Psoas muscle (tissue), 8 donors: Measurements from ENCODE around the gene DCLK2. TPM values are rescaled to one million over a fixed set of nuclear protein-coding genes. Genes with fewer than 3 reads are reported as not detected.

Experiments
- ATAC-seq, 4 donors: fragments of 200-7000 bp; cut with Tn5 transposase; one replicate each; pipeline ENCODE4 v1.9.1; 2020; ENCODE audit warnings: moderate library complexity in 3 of 4, mild to moderate bottlenecking in 2 of 4
- DNase-seq, 2 donors: peaks; one replicate each; pipeline ENCODE4 v3.0.0-alpha.2; 2020
- H3K27ac ChIP-seq: fragments of 200-600 bp; one replicate; pipeline ENCODE4 v1.8.0; 2022
- H3K27me3 ChIP-seq, 3 donors: fragments of 200-600 bp in 1 of 3; one replicate each; pipeline versions ENCODE4 v1.6.1 to v1.8.0; 2013 to 2022; ENCODE audit warnings: low read length in 2 of 3, mild to moderate bottlenecking in 2 of 3, moderate library complexity in 1 of 3; ENCODE audit not compliant: insufficient read depth in 3 of 3
- H3K36me3 ChIP-seq, 2 donors: fragments of 200-600 bp in 1 of 2; one replicate each; pipeline versions ENCODE4 v1.6.1 to v1.8.0; 2013 to 2022; ENCODE audit warnings: low read depth in 1 of 2, mild to moderate bottlenecking in 1 of 2, moderate library complexity in 1 of 2; ENCODE audit not compliant: insufficient read depth in 1 of 2
- H3K4me1 ChIP-seq: fragments of 200-600 bp; one replicate; pipeline ENCODE4 v1.8.0; 2022
- H3K4me3 ChIP-seq: fragments of 200-600 bp; one replicate; pipeline ENCODE4 v1.8.0; 2022; ENCODE audit warnings: mild to moderate bottlenecking
- H3K9me3 ChIP-seq: fragments of 200-600 bp; one replicate; pipeline ENCODE4 v1.8.0; 2022
- CTCF ChIP-seq: fragments of 200-600 bp; IDR thresholded peaks from one replicate; pipeline ENCODE4 v1.8.0; 2022; ENCODE audit warnings: antibody characterized with exemption
- WGBS, 3 donors: extraction: QIAGEN DNeasy Blood & Tissue Kit; methylation state at CpG; one replicate each; pipeline versions ENCODE4 v1.1.6 to v1.1.7; 2013; 5-methylcytosine and 5-hydroxymethylcytosine counted together
- intact Hi-C, 2 donors: fragments of 100-400 bp; cut with DNase I; formaldehyde crosslinking; loops; one replicate each; pipeline versions ENCODE4 v1.11.0 to v1.14.2; 2022
- polyA plus RNA-seq, 3 donors: library from polyadenylated mRNA; stranded (reverse); fragments of 200-250 nt; gene quantifications; one replicate each; pipeline ENCODE4 v1.2.3, GENCODE V29; 2013
- total RNA-seq, 4 donors: library from RNA; stranded (reverse); fragmentation: NEBNext Ultra II Directional in 2 of 4; extraction: Animal tissue kit (Norgen Biotek cat#: 25700) in 2 of 4; gene quantifications; one replicate each; pipeline versions ENCODE4 v1.2.1 to v1.2.4, GENCODE V29; 2021 to 2023
- donor health status: healthy with polysubstance abuse.
- donor health status: DM: no; HTN: no; CAD: no; lungs with moderate emphysema.
- donor health status: Bipolar disorder and iron deficiency.
- donor health status: healthy.
- donor health status: DM: yes; HTN: yes; CAD: no.
- donor health status: DM: no; HTN: no; CAD: no.
- donor health status: DM: no; HTN: no; CAD: no.
- donor health status: DM: yes; HTN: yes; CAD: no.

The DCLK2 gene
- total and polyA plus RNA-seq, 7 donors = 0.18 to 1.7 (median 0.78) TPM

GRCh38 chr4:150211799-150212445 lies 133.7 kb downstream of the DCLK2 start:
- no peak overlapping the region for H3K27ac ChIP-seq
- no peak for ATAC-seq
- H3K4me1 ChIP-seq = no peaks in the 10 kb centered on the region

GRCh38 chr4:150212485-150212884 lies 134.2 kb downstream of the DCLK2 start:
- H3K4me3 ChIP-seq = no peak overlapping the region
- H3K27ac ChIP-seq = no peak overlapping the region
- DNase-seq = no peak
- no peaks in the 10 kb centered on the region for H3K27me3 ChIP-seq
- intact Hi-C loops = loop anchor here in 1 of 2 donors (10.0 kb wide), 1 partner anchor 208 kb away; no protein-coding TSS in a partner anchor
- H3K4me1 ChIP-seq = no peaks in the 10 kb centered on the region
- ATAC-seq = no peak
- TF ChIP-seq CTCF = no peak
- H3K9me3 ChIP-seq = no peaks in the 10 kb centered on the region
- no peaks in the 10 kb centered on the region for H3K36me3 ChIP-seq

More at GRCh38 chr4:150211799-150212445, 133.7 kb downstream of the DCLK2 start:
- TF ChIP-seq CTCF = no peak
- DNase-seq = no peak
- intact Hi-C loops = loop anchor here in 1 of 2 donors (10.0 kb wide), 1 partner anchor 207 kb away; no protein-coding TSS in a partner anchor
- Histone ChIP-seq H3K36me3 (no peaks in the 10 kb centered on the region), H3K4me3 (no peak overlapping the region), H3K27me3 (no peaks in the 10 kb centered on the region), H3K9me3 (no peaks in the 10 kb centered on the region)
- WGBS, 3 donors = 60 to 64% (median 64%) methylated on average over 4 of the region's 4 CpGs

- Histone ChIP-seq H3K4me1 (no peaks in the 10 kb centered on the region), H3K27ac (no peak overlapping the region), H3K36me3 (no peaks in the 10 kb centered on the region), H3K4me3 (no peak overlapping the region), H3K27me3 (no peaks in the 10 kb centered on the region), H3K9me3 (no peaks in the 10 kb centered on the region)
- DNase-seq (no peak), ATAC-seq (peak in 2 of 4 donors; percentile 32 to 76)
- WGBS, 3 donors = 38 to 65% (median 64%) methylated on average over 2 of the region's 2 CpGs
- TF ChIP-seq CTCF = no peak
- intact Hi-C loops = loop anchor here in 1 of 2 donors (10.0 kb wide), 1 partner anchor 208 kb away; no protein-coding TSS in a partner anchor
Observed at GRCh38 chr4:150212927-150213326, 134.7 kb downstream of the DCLK2 start.

- Histone ChIP-seq H3K4me1 (no peaks in the 10 kb centered on the region), H3K36me3 (no peaks in the 10 kb centered on the region), H3K9me3 (no peaks in the 10 kb centered on the region), H3K27me3 (no peaks in the 10 kb centered on the region), H3K27ac (no peak overlapping the region), H3K4me3 (no peak overlapping the region)
- DNase-seq = no peak
- TF ChIP-seq CTCF = no peak
- 94 to 96% (median 95%) methylated on average over 3 of the region's 3 CpGs for WGBS, 3 donors
- intact Hi-C loops = loop anchor here in 1 of 2 donors (10.0 kb wide), 1 partner anchor 211 kb away; no protein-coding TSS in a partner anchor
- ATAC-seq = no peak
Observed at GRCh38 chr4:150215601-150216000, 137.4 kb downstream of the DCLK2 start.
